H9 (cell line): ENCODE measurements around the gene BCCIP. TPM values are rescaled to one million over a fixed set of nuclear protein-coding genes. Genes with fewer than 3 reads are reported as not detected.

Experiments
- DNase-seq: peaks from one replicate; pipeline ENCODE4 v3.0.0-alpha.2; 2017
- H2AFZ ChIP-seq: one replicate; pipeline ENCODE4 v1.6.1; 2013; ENCODE audit warnings: mild to moderate bottlenecking, low read length, control low read depth, moderate library complexity
- H2AK5ac ChIP-seq: 2 replicates; pipeline ENCODE4 v1.6.1; 2013; ENCODE audit warnings: low read length, control low read depth, mixed read lengths; ENCODE audit not compliant: insufficient read length
- H2BK120ac ChIP-seq: one replicate; pipeline ENCODE4 v1.6.1; 2013; ENCODE audit warnings: low read depth, mild to moderate bottlenecking, low read length, control low read depth, inconsistent platforms; ENCODE audit not compliant: poor library complexity, severe bottlenecking
- H2BK12ac ChIP-seq: 2 replicates; pipeline ENCODE4 v1.6.1; 2013; ENCODE audit warnings: low read length, control low read depth, mixed read lengths, low read depth; ENCODE audit not compliant: insufficient read length
- H2BK15ac ChIP-seq: 2 replicates; pipeline ENCODE4 v1.6.1; 2013; ENCODE audit warnings: low read depth, low read length, control low read depth
- H2BK20ac ChIP-seq: one replicate; pipeline ENCODE4 v1.6.1; 2013; ENCODE audit warnings: low read depth, mild to moderate bottlenecking, low read length, control low read depth, inconsistent platforms; ENCODE audit not compliant: poor library complexity, severe bottlenecking
- H2BK5ac ChIP-seq: 2 replicates; pipeline ENCODE4 v1.6.1; 2013; ENCODE audit warnings: low read length, control low read depth, mixed read lengths; ENCODE audit not compliant: insufficient read length
- H3K14ac ChIP-seq: 2 replicates; pipeline ENCODE4 v1.6.1; 2013; ENCODE audit warnings: low read length, control low read depth; ENCODE audit not compliant: insufficient read depth
- H3K18ac ChIP-seq: 2 replicates; pipeline ENCODE4 v1.6.1; 2013; ENCODE audit warnings: low read depth, mild to moderate bottlenecking, mixed read lengths, low read length, control low read depth; ENCODE audit not compliant: insufficient read length
- H3K23ac ChIP-seq: 2 replicates; pipeline ENCODE4 v1.6.1; 2013; ENCODE audit warnings: low read length, control low read depth, mixed read lengths, low read depth; ENCODE audit not compliant: insufficient read length
- H3K23me2 ChIP-seq: 2 replicates; pipeline ENCODE4 v1.6.1; 2013; ENCODE audit warnings: low read depth, mild to moderate bottlenecking, mixed read lengths, low read length, control low read depth; ENCODE audit not compliant: insufficient read length, poor library complexity, severe bottlenecking
- H3K27ac ChIP-seq: 2 replicates; pipeline ENCODE4 v1.5.1; 2013; ENCODE audit warnings: low read length, control low read depth, mixed read lengths, low read depth; ENCODE audit not compliant: insufficient read length
- H3K27me3 ChIP-seq: 2 replicates; pipeline ENCODE4 v1.6.1; 2013; ENCODE audit warnings: low read length, control low read depth, inconsistent platforms; ENCODE audit not compliant: insufficient read depth
- H3K4ac ChIP-seq: 2 replicates; pipeline ENCODE4 v1.6.1; 2013; ENCODE audit warnings: low read depth, mild to moderate bottlenecking, control low read depth, inconsistent platforms, low read length, moderate library complexity
- H3K4me1 ChIP-seq: 2 replicates; pipeline ENCODE4 v1.6.1; 2013; ENCODE audit warnings: low read length, control low read depth, inconsistent platforms; ENCODE audit not compliant: insufficient read depth
- H3K4me2 ChIP-seq: 2 replicates; pipeline ENCODE4 v1.6.1; 2013; ENCODE audit warnings: low read length, control low read depth, mixed read lengths; ENCODE audit not compliant: insufficient read length, insufficient read depth
- H3K56ac ChIP-seq: 2 replicates; pipeline ENCODE4 v1.6.1; 2013; ENCODE audit warnings: low read depth, mild to moderate bottlenecking, mixed read lengths, low read length, control low read depth; ENCODE audit not compliant: insufficient read length
- H3K79me1 ChIP-seq: 2 replicates; pipeline ENCODE4 v1.6.1; 2013; ENCODE audit warnings: low read depth, mild to moderate bottlenecking, moderate library complexity, low read length, control low read depth, inconsistent platforms; ENCODE audit not compliant: insufficient read depth, poor library complexity, severe bottlenecking
- H3K79me2 ChIP-seq: 2 replicates; pipeline ENCODE4 v1.6.1; 2013; ENCODE audit warnings: low read length, control low read depth, inconsistent platforms; ENCODE audit not compliant: insufficient read depth
- H3K9ac ChIP-seq: 2 replicates; pipeline ENCODE4 v1.6.1; 2013; ENCODE audit warnings: low read length, control low read depth, mixed read lengths; ENCODE audit not compliant: insufficient read length; ENCODE audit errors: extremely low read depth
- H3K9me3 ChIP-seq: one replicate; pipeline ENCODE4 v1.6.1; 2013; ENCODE audit warnings: low read depth, low read length, inconsistent platforms; ENCODE audit not compliant: control insufficient read depth
- H3T11ph ChIP-seq: one replicate; pipeline ENCODE4 v1.6.1; 2013; ENCODE audit warnings: mild to moderate bottlenecking, low read length, control low read depth, inconsistent platforms
- H4K20me1 ChIP-seq: one replicate; pipeline ENCODE4 v1.6.1; 2013; ENCODE audit not compliant: control insufficient read depth, insufficient read length, insufficient read depth
- H4K5ac ChIP-seq: 2 replicates; pipeline ENCODE4 v1.6.1; 2013; ENCODE audit warnings: low read depth, mild to moderate bottlenecking, mixed read lengths, low read length, control low read depth; ENCODE audit not compliant: insufficient read length
- H4K8ac ChIP-seq: replicated peaks from 2 replicates; pipeline ENCODE4 v1.6.1; 2013; ENCODE audit warnings: low read length, control low read depth, mixed read lengths, low read depth; ENCODE audit not compliant: insufficient read length
- H4K91ac ChIP-seq: 2 replicates; pipeline ENCODE4 v1.6.1; 2013; ENCODE audit warnings: low read depth, mild to moderate bottlenecking, moderate library complexity, mixed read lengths, low read length, control low read depth; ENCODE audit not compliant: insufficient read length
- H3K27ac Mint-ChIP-seq, 3 experiments: 2 replicates in 2 of 3; 3 replicates in 1 of 3; pipeline ENCODE4 v1.8.0; 2020 to 2021; ENCODE audit warnings: mixed read lengths in 3 of 3, mild to moderate bottlenecking in 1 of 3, moderate library complexity in 1 of 3
- H3K27me3 Mint-ChIP-seq: 2 replicates; pipeline ENCODE4 v1.8.0; 2021; ENCODE audit warnings: low read depth, mild to moderate bottlenecking, moderate library complexity, mixed read lengths
- H3K36me3 Mint-ChIP-seq, 3 experiments: 2 replicates in 2 of 3; 3 replicates in 1 of 3; pipeline ENCODE4 v1.8.0; 2020 to 2021; ENCODE audit warnings: low read depth in 3 of 3, mixed read lengths in 3 of 3; ENCODE audit not compliant: insufficient read depth in 1 of 3
- H3K4me1 Mint-ChIP-seq, 2 experiments: 2 replicates each; pipeline ENCODE4 v1.8.0; 2020; ENCODE audit warnings: mixed read lengths in 2 of 2
- H3K4me3 Mint-ChIP-seq, 2 experiments: 2 replicates in 1 of 2; 3 replicates in 1 of 2; pipeline ENCODE4 v1.8.0; 2020 to 2021; ENCODE audit warnings: mild to moderate bottlenecking in 2 of 2, mixed read lengths in 2 of 2, moderate library complexity in 1 of 2
- H3K9me3 Mint-ChIP-seq, 2 experiments: 2 replicates in 1 of 2; 3 replicates in 1 of 2; pipeline ENCODE4 v1.8.0; 2020; ENCODE audit warnings: mild to moderate bottlenecking in 2 of 2, mixed read lengths in 2 of 2, moderate library complexity in 1 of 2
- CTCF ChIP-seq: fragments of 200-600 bp; sonication (generic); conservative IDR thresholded peaks from 3 replicates; pipeline ENCODE4 v1.8.0; 2021; ENCODE audit warnings: antibody characterized with exemption, mild to moderate bottlenecking
- WGBS: extraction: QIAGEN DNeasy Blood & Tissue Kit; methylation state at CpG from one replicate; pipeline ENCODE4 v1.1.7; 2013; ENCODE audit warnings: missing lambda C conversion rate, low lambda C conversion rate, mixed read lengths; ENCODE audit not compliant: insufficient read length; ENCODE audit errors: extremely low coverage; 5-methylcytosine and 5-hydroxymethylcytosine counted together
- total RNA-seq: library from RNA; stranded (reverse); gene quantifications from 2 replicates; pipeline ENCODE4 v1.2.1, GENCODE V29; 2021

Gene BCCIP
- total RNA-seq, 1 experiment from 2014 or later = 119 TPM

GRCh38 chr10:125775491-125776106, 47.7 kb upstream of the BCCIP start, which contains the start of gene MMP21:
MMP21 (minus strand) TSS chr10:125775821; CDS start chr10:125775821, 0 bp downstream.
- Histone ChIP-seq H3K27ac (no peak within 1 kb of the TSS), H2BK20ac (no peak within 1 kb of the TSS), H3K79me2 (no peaks in the 10 kb centered on the region), H4K91ac (no peak within 1 kb of the TSS), H2BK15ac (no peak within 1 kb of the TSS), H3K23ac (no peak within 1 kb of the TSS), H4K5ac (no peak within 1 kb of the TSS), H3K79me1 (no peaks in the 10 kb centered on the region), H3K56ac (no peak within 1 kb of the TSS), H3T11ph (no peak within 1 kb of the TSS), H2BK5ac (no peak within 1 kb of the TSS), H2BK120ac (no peak within 1 kb of the TSS), H3K4ac (no peak within 1 kb of the TSS), H4K20me1 (no peaks in the 10 kb centered on the region), H3K18ac (no peak within 1 kb of the TSS), H2AFZ (no peak within 1 kb of the TSS), H2AK5ac (no peak within 1 kb of the TSS), H3K27me3 (no peaks in the 10 kb centered on the region), H3K9me3 (no peaks in the 10 kb centered on the region), H3K23me2 (no peaks in the 10 kb centered on the region), H3K14ac (no peak within 1 kb of the TSS), H3K9ac (no peak within 1 kb of the TSS), H4K8ac (no peak within 1 kb of the TSS), H2BK12ac (no peak within 1 kb of the TSS), H3K4me2 (no peak within 1 kb of the TSS), H3K4me1 (no peaks in the 10 kb centered on the region)
- no peaks in the 10 kb centered on the region for H3K4me1 Mint-ChIP-seq
- peaks cover 9% of the 10 kb centered on the region for H3K27me3 Mint-ChIP-seq
- TF ChIP-seq CTCF = no peak
- H3K27ac Mint-ChIP-seq = peak within 1 kb of the TSS in 1 of 3 experiments; percentile 68; a peak in 2 of 7 replicates
- no CpG with 5 or more reads among the region's 26 CpGs for WGBS
- H3K36me3 Mint-ChIP-seq = no peaks in the 10 kb centered on the region; a peak in 1 of 7 replicates
- no peak for DNase-seq
- H3K4me3 Mint-ChIP-seq = no peak within 1 kb of the TSS
- H3K9me3 Mint-ChIP-seq = peaks cover 0 to 9% of the 10 kb centered on the region in 2 experiments
